ENCODE results near the gene RPL28.
A peak's percentile ranks its signal among the peaks of the same experiment; 100 is the strongest.

The RPL28 gene

DNA sequence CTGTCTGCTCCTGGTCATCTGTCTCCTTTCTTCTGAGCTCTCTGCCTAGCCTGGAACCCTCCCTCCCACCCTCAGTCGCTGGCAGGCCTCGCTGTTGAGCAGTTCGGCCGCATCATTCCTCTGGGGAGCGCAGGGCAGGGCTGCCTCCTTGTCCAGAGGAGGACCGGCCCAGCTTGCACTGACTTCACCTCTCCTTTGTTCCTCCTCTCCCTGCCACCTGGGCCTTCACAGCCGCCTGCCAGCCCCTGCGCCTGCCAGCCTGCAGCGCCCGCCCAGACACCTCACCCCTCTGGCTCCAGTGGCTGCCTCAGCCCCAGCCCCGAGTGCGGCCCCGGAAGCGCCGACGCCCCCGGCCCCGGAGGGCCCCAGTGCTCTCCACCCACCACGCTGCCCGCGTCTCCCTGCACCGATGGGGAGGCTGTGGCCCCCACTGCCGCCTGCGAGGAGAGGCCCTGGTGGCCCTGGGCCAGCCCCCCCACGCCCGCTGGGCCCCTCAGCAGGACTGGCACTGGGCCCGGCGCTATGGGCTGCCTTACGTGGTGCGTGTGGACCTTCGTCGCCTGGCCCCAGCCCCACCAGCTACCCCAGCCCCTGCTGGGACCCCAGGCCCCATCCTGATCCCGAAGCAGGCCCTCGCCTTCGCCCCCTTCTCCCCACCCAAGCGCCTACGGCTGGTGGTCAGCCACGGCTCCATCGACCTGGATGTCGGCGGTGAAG, 38.8 kb upstream of the RPL28 start:
- no peak for DNase-seq (ENCODE audit: low spot score in 2 of 2)

DNA sequence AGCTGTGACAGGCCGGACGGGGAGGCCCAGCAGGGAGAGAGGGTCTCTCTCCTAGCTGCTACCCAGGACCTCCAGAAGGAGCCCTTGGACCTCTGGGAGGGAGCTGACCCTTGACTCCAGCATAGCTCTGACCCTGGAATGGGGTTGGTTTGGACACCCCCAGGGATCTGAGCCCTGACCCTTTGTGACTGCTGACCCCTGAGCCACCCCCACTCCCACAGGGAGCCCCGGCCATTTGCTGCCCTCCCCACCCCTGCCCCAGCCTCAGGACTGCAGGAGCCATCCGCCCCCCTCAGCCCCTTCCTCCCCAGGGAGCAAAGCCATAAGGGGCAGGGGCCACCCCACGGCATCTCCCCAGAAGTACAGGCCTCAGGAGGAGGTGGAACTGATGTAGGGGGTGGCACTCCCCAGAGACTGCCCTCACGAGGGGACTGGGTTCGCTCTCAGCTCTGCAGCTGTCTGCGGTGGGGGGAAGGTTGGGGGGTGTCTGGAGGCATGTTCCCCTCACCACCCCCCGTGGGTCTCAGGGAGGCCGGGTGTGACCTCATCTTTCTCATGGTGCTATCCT, 38.2 kb upstream of the RPL28 start:
- Mint-ChIP-seq H3K4me3 (no peak overlapping the region), H3K9me3 (no peaks in the 10 kb centered on the region), H3K4me1 (peaks cover 20% of the 10 kb centered on the region), H3K36me3 (ENCODE audit: insufficient read depth) (peaks cover 5% of the 10 kb centered on the region), H3K27ac (ENCODE audit: low read depth) (peak overlapping the region; percentile 82), H3K27me3 (peaks cover 25% of the 10 kb centered on the region)
- DNase-seq (ENCODE audit: low spot score in 2 of 2), result no peak
- no peak for ATAC-seq (replicated peaks; ENCODE audit: extremely low read depth, poor library complexity, severe bottlenecking)

More for the DNA sequence above, 38.8 kb upstream of the RPL28 start:
- Mint-ChIP-seq H3K27ac (ENCODE audit: low read depth) (no peak overlapping the region), H3K4me1 (peaks cover 14% of the 10 kb centered on the region), H3K9me3 (no peaks in the 10 kb centered on the region), H3K4me3 (no peak overlapping the region), H3K36me3 (ENCODE audit: insufficient read depth) (peaks cover 5% of the 10 kb centered on the region), H3K27me3 (peaks cover 18% of the 10 kb centered on the region)
- no peak for ATAC-seq (replicated peaks; ENCODE audit: extremely low read depth, poor library complexity, severe bottlenecking)

DNA sequence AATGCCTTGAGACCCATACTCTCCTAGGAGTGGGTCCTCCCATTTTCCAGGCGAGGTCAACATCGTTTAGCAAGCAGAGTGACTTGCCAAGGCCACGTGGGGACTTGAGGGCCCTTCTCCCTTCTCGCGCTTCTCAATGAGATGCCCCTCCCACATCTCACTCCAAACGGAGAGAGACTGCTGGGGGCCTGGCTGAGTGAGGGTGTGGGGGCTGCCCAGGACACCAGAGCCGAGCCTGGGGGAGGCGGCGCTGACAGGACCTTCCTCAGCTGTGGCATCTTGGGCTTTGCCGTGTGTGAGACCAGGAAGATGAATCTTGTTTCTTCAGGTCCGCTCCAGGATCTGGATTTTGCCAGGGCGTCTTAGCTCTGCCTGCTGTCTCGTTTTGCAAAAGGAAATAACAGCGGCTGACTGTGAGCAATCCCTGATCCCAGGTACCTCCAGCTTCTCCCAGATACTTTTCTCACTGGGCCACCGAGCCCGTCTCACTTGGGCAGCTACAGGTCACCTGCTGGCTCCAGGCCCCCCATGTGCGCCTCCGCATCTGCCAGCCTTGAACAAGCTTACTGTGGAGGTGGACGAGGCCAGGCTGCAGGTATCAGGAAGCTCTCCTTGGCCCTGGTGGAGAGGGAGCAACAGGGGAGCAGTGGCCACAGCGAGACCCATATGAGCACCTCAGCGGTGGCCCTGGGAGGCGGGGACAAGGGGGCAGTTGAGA, 37.3 kb upstream of the RPL28 start:
- H3K36me3 Mint-ChIP-seq (ENCODE audit: insufficient read depth), result peaks cover 5% of the 10 kb centered on the region
- H3K9me3 Mint-ChIP-seq, result no peaks in the 10 kb centered on the region
- H3K4me3 Mint-ChIP-seq, result no peak overlapping the region
- ATAC-seq (replicated peaks; ENCODE audit: extremely low read depth, poor library complexity, severe bottlenecking), result no peak
- H3K27me3 Mint-ChIP-seq, result peaks cover 34% of the 10 kb centered on the region
- H3K4me1 Mint-ChIP-seq, result peaks cover 30% of the 10 kb centered on the region
- peak overlapping the region; percentile 82 for H3K27ac Mint-ChIP-seq (ENCODE audit: low read depth)
- no peak for DNase-seq (ENCODE audit: low spot score in 2 of 2)

DNA sequence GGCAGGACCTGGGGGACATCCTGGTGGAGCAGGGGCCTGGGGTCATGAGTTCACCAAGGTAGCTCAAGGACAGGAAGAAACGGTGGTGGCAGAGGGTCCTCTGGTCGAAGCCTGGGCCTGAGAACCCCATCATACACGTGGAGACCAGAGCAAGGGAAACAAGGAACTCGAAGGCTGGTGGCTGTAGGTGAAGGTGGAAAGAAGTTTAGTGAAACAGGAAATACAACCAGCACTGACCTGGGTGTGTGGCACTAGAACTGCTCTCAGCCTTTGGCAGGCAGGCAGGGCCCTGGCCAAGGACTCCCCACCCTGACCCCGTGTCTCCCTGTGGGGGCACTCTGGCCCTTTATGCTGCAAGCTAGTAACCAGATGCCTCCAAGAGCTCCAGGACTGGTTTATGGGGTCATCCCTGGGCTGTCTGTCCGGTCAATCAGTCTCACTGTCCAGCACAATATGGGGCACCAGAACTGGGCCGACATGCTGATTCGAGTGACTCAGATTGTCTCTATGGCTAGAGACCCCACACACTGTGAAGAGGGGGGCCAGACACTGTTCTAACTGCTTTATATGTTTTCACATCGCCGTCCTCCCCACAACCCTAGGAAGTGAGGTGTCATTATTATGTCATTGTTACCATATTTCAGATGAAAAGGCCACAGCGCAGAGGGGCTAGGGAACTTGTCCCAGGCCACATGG, 35.0 kb upstream of the RPL28 start:
- Mint-ChIP-seq H3K36me3 (ENCODE audit: insufficient read depth) (peaks cover 1% of the 10 kb centered on the region), H3K27me3 (peaks cover 48% of the 10 kb centered on the region), H3K4me3 (no peak overlapping the region), H3K27ac (ENCODE audit: low read depth) (no peak overlapping the region), H3K9me3 (no peaks in the 10 kb centered on the region), H3K4me1 (peaks cover 26% of the 10 kb centered on the region)
- DNase-seq (ENCODE audit: low spot score in 2 of 2) (no peak), ATAC-seq (replicated peaks; ENCODE audit: extremely low read depth, poor library complexity, severe bottlenecking) (no peak)

DNA sequence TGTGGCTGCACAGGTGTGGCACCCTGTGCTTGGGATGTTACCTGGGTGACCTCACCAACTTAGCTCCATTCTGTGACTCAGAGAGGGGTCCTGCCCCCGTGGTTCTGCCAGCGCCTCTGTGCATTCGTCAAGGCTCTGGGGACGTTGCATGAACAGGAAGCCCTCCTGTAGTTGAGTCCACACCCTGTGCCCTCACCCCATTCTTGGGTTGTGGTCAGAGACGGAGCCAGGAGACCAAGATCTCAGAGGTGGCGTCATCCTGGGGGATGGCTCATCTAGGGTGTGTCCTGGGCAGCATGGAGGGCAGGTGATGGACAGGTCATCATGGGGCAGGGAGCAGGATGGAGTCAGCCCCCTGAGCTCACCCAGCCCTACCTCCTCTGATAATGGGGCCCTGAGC, 33.7 kb upstream of the RPL28 start:
- Mint-ChIP-seq H3K27ac (ENCODE audit: low read depth) (no peak overlapping the region), H3K4me1 (peaks cover 26% of the 10 kb centered on the region), H3K27me3 (peaks cover 58% of the 10 kb centered on the region), H3K4me3 (peak overlapping the region; percentile 36), H3K9me3 (no peaks in the 10 kb centered on the region), H3K36me3 (ENCODE audit: insufficient read depth) (peaks cover 3% of the 10 kb centered on the region)
- no peak for ATAC-seq (replicated peaks; ENCODE audit: extremely low read depth, poor library complexity, severe bottlenecking)
- DNase-seq (ENCODE audit: low spot score in 2 of 2), result no peak

DNA sequence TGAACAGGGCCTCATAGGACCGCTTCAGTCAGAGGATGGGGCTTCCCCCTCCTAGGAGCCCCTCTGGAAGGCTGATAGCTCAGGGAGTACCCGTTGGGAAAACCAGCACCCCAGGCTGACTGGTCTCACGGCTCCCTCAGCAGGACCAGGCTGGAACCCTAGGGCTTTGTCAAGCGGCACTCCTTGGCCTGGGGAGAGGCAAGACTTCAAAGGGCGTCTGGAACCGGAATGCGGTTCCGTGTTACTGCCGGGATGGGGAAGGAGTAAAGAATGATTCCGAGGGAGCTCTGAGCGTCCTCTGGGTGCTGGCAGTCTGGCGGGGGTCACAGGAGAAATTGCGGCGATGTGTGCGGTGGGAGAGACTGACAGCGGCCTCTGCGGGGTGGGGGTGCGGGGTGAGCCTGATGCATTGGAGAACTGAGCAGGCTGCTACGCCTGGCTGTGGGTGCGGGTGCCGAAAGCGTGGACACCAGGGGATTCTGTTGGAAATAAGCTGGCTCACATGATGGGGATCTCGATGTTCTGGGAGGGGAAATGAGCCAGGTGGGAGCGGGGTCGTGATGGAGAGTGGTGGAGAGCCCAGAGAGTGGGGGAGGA, 33.1 kb upstream of the RPL28 start:
- peaks cover 64% of the 10 kb centered on the region for H3K27me3 Mint-ChIP-seq
- peak overlapping the region; percentile 25 for H3K27ac Mint-ChIP-seq (ENCODE audit: low read depth)
- ATAC-seq (replicated peaks; ENCODE audit: extremely low read depth, poor library complexity, severe bottlenecking) (no peak), DNase-seq (ENCODE audit: low spot score in 2 of 2) (no peak)
- H3K36me3 Mint-ChIP-seq (ENCODE audit: insufficient read depth), result peaks cover 3% of the 10 kb centered on the region
- no peaks in the 10 kb centered on the region for H3K9me3 Mint-ChIP-seq
- peaks cover 26% of the 10 kb centered on the region for H3K4me1 Mint-ChIP-seq
- H3K4me3 Mint-ChIP-seq, result peak overlapping the region; percentile 73

DNA sequence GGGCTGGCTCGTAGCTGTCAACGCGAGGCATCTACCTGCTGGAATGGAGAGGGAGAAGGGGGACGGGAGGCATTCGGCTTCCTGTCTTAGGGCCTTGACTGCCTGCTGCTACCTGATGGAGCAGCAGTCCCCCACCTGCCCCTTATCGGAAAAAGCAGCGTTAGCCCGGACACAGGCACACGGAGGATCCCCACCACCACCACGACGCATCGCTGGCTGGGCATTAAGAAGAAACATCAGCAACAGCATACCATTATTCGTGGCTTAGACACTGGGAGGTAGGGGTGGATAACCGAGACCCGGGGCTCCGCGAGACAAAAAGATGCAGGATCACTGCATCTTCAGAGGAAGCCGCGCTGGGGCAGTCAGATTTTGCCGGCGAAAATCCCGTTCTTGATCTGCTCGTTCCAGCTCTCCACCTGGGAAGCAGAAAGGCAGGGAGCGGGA, 32.4 kb upstream of the RPL28 start:
- Mint-ChIP-seq H3K27me3 (peaks cover 71% of the 10 kb centered on the region), H3K4me1 (peaks cover 26% of the 10 kb centered on the region), H3K4me3 (peak overlapping the region; percentile 73), H3K9me3 (no peaks in the 10 kb centered on the region), H3K27ac (ENCODE audit: low read depth) (peak overlapping the region; percentile 25), H3K36me3 (ENCODE audit: insufficient read depth) (peaks cover 3% of the 10 kb centered on the region)
- DNase-seq (ENCODE audit: low spot score in 2 of 2) (no peak), ATAC-seq (replicated peaks; ENCODE audit: extremely low read depth, poor library complexity, severe bottlenecking) (no peak)

DNA sequence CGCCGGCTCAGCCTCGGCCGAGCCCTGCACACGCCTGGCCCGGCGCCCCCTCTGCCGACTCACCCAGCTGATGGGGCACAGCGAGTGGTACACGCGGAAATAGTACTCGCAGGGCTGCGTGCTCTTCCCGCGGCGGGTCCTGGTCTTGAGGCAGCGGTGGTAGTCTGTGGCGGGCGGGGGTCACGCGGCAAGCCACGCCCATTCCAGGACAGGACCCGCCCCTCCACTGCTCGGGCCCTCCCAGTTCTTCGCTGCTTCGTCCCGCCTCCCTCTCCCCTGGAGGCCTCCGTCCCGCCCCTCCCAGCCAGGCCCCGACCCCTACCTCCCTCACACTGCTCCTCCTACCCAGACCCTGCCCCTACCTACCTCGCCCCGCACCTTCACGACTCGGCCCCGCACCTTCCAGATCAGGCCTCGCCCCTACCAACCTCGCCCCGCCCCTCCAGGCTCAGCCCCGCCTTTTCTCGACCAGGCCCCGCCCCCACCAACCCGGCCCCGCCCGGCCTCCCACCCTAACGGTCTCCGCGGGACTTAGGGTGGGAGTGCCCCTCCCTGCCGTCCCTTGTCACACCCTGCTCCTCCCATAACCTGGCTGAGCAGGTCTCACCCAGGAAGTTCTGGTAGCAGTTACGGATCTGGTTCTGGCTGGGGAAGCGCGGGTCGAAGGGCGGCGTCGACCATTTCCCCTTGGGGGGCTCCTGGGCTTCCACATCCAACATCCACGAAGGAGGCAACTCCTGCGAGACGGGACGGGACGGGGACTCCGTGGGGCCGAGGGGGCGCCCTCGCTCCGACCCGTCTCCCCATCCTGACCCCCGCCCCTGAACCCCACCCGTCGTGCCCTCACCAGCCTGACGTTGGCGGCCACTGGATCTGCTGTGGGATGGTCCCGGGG, 31.7 kb upstream of the RPL28 start:
- Mint-ChIP-seq H3K9me3 (no peaks in the 10 kb centered on the region), H3K4me1 (peaks cover 26% of the 10 kb centered on the region), H3K4me3 (peak overlapping the region; percentile 73), H3K27me3 (peaks cover 72% of the 10 kb centered on the region), H3K27ac (ENCODE audit: low read depth) (peak overlapping the region; percentile 25), H3K36me3 (ENCODE audit: insufficient read depth) (peaks cover 3% of the 10 kb centered on the region)
- ATAC-seq (replicated peaks; ENCODE audit: extremely low read depth, poor library complexity, severe bottlenecking) (peak; percentile 47), DNase-seq (ENCODE audit: low spot score in 2 of 2) (peak in 1 of 2 donors; percentile 59)

DNA sequence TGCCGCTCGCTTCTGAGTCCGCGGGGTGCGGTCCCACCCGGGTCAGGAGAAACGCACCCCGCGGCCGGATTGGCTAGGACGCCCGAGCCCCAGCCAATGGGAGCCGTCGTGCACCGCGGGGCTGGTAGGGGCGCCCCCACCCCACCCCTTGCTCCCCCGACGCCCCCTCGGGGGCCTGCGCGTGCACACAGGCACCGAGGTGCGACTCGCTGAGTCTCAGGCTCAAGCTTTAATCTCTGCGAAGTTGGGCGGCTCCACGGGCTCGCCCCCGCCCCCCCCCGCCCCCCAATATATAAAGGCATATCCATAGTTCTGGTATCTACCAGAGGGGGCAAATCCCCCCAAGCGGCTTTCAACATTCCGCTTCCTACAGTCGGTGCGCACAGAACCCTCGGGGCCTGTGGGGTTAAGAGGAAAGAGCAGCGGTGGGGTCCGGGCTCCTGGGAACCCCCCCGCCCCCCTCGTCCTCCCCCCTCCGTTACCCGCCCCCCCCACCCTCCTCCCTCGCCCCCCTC, 31.0 kb upstream of the RPL28 start, which contains the start of gene COX6B2:
Gene COX6B2 (minus strand): TSS at position 22 of the 515 bp plus-strand sequence. CDS start 198 bp downstream, outside the sequence.
- ATAC-seq (replicated peaks; ENCODE audit: extremely low read depth, poor library complexity, severe bottlenecking), result no peak

DNA sequence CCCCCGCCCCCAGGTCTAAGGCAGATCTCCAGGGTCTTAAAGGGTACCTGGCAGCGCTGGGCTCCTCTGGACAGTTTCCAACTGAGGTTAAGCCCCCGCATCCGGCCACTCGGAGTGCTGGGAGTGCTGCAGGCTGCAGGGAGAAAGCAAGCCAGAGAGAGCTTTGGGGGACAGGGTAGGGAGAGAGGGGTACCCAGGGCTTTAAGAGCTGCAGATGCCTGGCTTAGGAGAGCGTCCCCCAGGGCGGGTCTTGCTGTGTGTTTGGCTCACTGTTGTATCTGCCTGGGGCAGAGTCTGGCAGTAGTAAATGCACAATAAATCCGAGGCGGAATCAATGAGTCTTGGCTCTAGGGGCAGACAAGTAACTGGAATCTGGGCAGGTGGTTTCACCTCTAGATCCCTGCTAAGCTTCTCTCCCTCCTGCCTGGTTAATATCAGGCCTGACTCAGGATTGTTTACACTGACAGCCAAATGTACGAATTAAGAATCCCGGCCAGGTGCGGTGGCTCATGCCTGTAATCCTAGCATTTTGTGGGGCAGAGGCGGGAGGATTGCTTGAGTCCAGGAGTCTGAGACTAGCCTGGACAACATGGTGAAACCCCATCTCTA, 30.4 kb upstream of the RPL28 start:
- H3K9me3 Mint-ChIP-seq, result no peaks in the 10 kb centered on the region
- H3K36me3 Mint-ChIP-seq (ENCODE audit: insufficient read depth), result peaks cover 3% of the 10 kb centered on the region
- ATAC-seq (replicated peaks; ENCODE audit: extremely low read depth, poor library complexity, severe bottlenecking) (no peak), DNase-seq (ENCODE audit: low spot score in 2 of 2) (no peak)
- no peak overlapping the region for H3K27ac Mint-ChIP-seq (ENCODE audit: low read depth)
- H3K4me1 Mint-ChIP-seq, result peaks cover 26% of the 10 kb centered on the region
- H3K27me3 Mint-ChIP-seq, result peaks cover 70% of the 10 kb centered on the region
- no peak overlapping the region for H3K4me3 Mint-ChIP-seq

More for the DNA sequence above, 31.0 kb upstream of the RPL28 start, which contains the start of gene COX6B2:
- Mint-ChIP-seq H3K36me3 (ENCODE audit: insufficient read depth) (peaks cover 3% of the 10 kb centered on the region), H3K27me3 (peaks cover 72% of the 10 kb centered on the region), H3K4me1 (peaks cover 26% of the 10 kb centered on the region), H3K9me3 (no peaks in the 10 kb centered on the region), H3K4me3 (peak within 1 kb of the TSS; percentile 73), H3K27ac (ENCODE audit: low read depth) (peak within 1 kb of the TSS; percentile 25)
- DNase-seq (ENCODE audit: low spot score in 2 of 2), result no peak

DNA sequence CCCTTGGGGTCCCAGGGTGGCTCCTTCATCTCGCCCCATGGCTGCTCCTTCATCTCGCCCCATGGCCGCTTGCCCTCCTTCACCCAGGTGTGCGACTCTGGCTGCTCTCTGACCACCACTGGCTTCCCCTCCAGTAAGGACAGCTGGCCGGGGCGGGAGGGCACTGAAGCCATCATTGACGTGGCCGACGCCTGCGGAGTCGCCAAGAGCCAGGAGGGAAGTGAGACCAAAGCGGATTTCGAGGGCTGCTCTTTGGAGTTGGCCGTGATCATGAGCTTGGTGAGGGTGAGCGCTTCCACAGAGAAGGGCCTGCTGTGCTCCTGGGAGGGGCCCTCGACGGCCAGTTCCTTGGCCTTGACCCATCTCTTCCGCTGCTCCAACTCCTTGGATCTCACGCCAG, 27.2 kb upstream of the RPL28 start:
- peaks cover 5% of the 10 kb centered on the region for H3K4me1 Mint-ChIP-seq
- peaks cover 38% of the 10 kb centered on the region for H3K27me3 Mint-ChIP-seq
- no peak overlapping the region for H3K27ac Mint-ChIP-seq (ENCODE audit: low read depth)
- H3K36me3 Mint-ChIP-seq (ENCODE audit: insufficient read depth), result peaks cover 2% of the 10 kb centered on the region
- DNase-seq (ENCODE audit: low spot score in 2 of 2), result no peak
- H3K9me3 Mint-ChIP-seq, result no peaks in the 10 kb centered on the region
- no peak overlapping the region for H3K4me3 Mint-ChIP-seq
- no peak for ATAC-seq (replicated peaks; ENCODE audit: extremely low read depth, poor library complexity, severe bottlenecking)

Data from central memory CD8-positive, alpha-beta T cell (primary cell).